SU-DHL-6 (cell line): ENCODE results near the gene PPARD.
A peak's percentile ranks its signal among the peaks of the same experiment; 100 is the strongest.

Source experiments
- H2AFZ ChIP-seq: fragments of 200-600 bp; sonication (generic); 2 replicates; pipeline ENCODE4 v1.6.1; 2014; ENCODE audit warnings: low read depth, mild to moderate bottlenecking, moderate library complexity, mixed read lengths, antibody characterized with exemption, low read length; ENCODE audit not compliant: severe bottlenecking
- H3F3A ChIP-seq: fragments of 200-600 bp; shearing (Covaris generic); 2 replicates; pipeline ENCODE4 v1.6.0; 2016; ENCODE audit warnings: antibody characterized with exemption, mild to moderate bottlenecking; ENCODE audit not compliant: insufficient read depth
- H3K27ac ChIP-seq: fragments of 200-600 bp; sonication (generic); 2 replicates; pipeline ENCODE4 v1.5.1; 2016; ENCODE audit warnings: low read depth, mild to moderate bottlenecking, low read length, moderate library complexity, mixed read lengths
- H3K27me3 ChIP-seq: fragments of 200-600 bp; sonication (generic), shearing (Covaris generic); 2 replicates; pipeline ENCODE4 v1.6.0; 2014; ENCODE audit warnings: mild to moderate bottlenecking, low read length
- H3K36me3 ChIP-seq: fragments of 200-600 bp; sonication (generic); 2 replicates; pipeline ENCODE4 v1.6.1; 2014; ENCODE audit warnings: mild to moderate bottlenecking, low read length, mixed read lengths
- H3K4me2 ChIP-seq: fragments of 300-600, 200-600 bp; shearing (Covaris generic), sonication (generic); 2 replicates; pipeline ENCODE4 v1.6.0; 2014; ENCODE audit warnings: low read length, low read depth, mild to moderate bottlenecking; ENCODE audit not compliant: poor library complexity, severe bottlenecking
- H3K4me3 ChIP-seq: fragments of 200-600 bp; sonication (generic); 2 replicates; pipeline ENCODE4 v1.5.1; 2014; ENCODE audit warnings: antibody characterized with exemption, low read length, mild to moderate bottlenecking, mixed read lengths; ENCODE audit not compliant: insufficient read depth, poor library complexity, severe bottlenecking
- H3K79me2 ChIP-seq: fragments of 200-600 bp; sonication (generic); 2 replicates; pipeline ENCODE4 v1.6.1; 2014; ENCODE audit warnings: mild to moderate bottlenecking, low read length, moderate library complexity; ENCODE audit not compliant: insufficient read depth
- H3K9ac ChIP-seq: fragments of 200-600 bp; sonication (generic); 2 replicates; pipeline ENCODE4 v1.7.0; 2014; ENCODE audit warnings: mild to moderate bottlenecking, low read length
- H3K9me2 ChIP-seq: fragments of 200-600 bp; sonication (generic); replicated peaks from 2 replicates; pipeline ENCODE4 v1.6.1; 2014; ENCODE audit warnings: low read length; ENCODE audit not compliant: insufficient read depth
- H3K9me3 ChIP-seq: fragments of 200-600 bp; sonication (generic); 2 replicates; pipeline ENCODE4 v1.6.1; 2014; ENCODE audit warnings: low read length, mixed read lengths; ENCODE audit not compliant: insufficient read depth
- H4K20me1 ChIP-seq: fragments of 200-600 bp; sonication (generic); 2 replicates; pipeline ENCODE4 v1.6.1; 2014; ENCODE audit warnings: low read depth, mild to moderate bottlenecking, antibody characterized with exemption, low read length, moderate library complexity, mixed read lengths
- EZH2phosphoT487 ChIP-seq: fragments of 200-600 bp; sonication (generic), shearing (Covaris generic); conservative IDR thresholded peaks from 2 replicates; pipeline ENCODE4 v1.6.1; 2018; ENCODE audit warnings: mild to moderate bottlenecking, antibody characterized with exemption, low read length, moderate library complexity, mixed read lengths
- TF ChIP-seq, protein P1 (sequence below): fragments of 200-600 bp; sonication (generic); IDR thresholded peaks from one replicate; pipeline ENCODE4 v1.5.1; 2017; ENCODE audit warnings: antibody characterized with exemption, mild to moderate bottlenecking, low read length, moderate library complexity; ENCODE audit not compliant: insufficient read depth, poor library complexity, severe bottlenecking

Gene PPARD

DNA sequence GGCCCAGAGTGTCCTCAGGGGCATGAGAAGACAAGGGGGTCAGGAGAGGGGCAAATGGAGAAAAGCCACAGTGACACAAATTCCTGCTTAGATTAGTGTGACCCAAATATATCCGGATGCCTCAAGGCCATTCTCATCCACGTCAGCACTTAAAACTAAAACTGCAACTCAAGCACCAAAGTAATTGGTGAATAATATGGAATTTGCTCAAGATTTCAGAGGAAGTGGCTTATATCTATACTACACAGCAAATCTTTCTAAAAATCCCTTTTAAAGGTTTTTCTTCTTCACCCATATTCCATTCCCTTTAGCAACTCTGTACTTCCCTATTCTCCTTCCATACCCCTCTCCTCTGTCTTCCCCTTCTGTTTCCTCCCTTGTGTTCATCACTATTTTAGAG lies 29.6 kb upstream of the PPARD start:
- no peak overlapping the region for H2AFZ ChIP-seq
- no peak for TF ChIP-seq EZH2phosphoT487
- TF ChIP-seq, protein P1, sequence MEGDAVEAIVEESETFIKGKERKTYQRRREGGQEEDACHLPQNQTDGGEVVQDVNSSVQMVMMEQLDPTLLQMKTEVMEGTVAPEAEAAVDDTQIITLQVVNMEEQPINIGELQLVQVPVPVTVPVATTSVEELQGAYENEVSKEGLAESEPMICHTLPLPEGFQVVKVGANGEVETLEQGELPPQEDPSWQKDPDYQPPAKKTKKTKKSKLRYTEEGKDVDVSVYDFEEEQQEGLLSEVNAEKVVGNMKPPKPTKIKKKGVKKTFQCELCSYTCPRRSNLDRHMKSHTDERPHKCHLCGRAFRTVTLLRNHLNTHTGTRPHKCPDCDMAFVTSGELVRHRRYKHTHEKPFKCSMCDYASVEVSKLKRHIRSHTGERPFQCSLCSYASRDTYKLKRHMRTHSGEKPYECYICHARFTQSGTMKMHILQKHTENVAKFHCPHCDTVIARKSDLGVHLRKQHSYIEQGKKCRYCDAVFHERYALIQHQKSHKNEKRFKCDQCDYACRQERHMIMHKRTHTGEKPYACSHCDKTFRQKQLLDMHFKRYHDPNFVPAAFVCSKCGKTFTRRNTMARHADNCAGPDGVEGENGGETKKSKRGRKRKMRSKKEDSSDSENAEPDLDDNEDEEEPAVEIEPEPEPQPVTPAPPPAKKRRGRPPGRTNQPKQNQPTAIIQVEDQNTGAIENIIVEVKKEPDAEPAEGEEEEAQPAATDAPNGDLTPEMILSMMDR: no peak
- no peaks in the 10 kb centered on the region for H3K9me3 ChIP-seq
- no peaks in the 10 kb centered on the region; the same call in 1 of the 2 replicates for H3K36me3 ChIP-seq
- no peaks in the 10 kb centered on the region for H4K20me1 ChIP-seq
- H3K9me2 ChIP-seq: no peaks in the 10 kb centered on the region
- H3K27ac ChIP-seq: peak overlapping the region; percentile 16; the same call in 1 of the 2 replicates
- H3K4me3 ChIP-seq: no peak overlapping the region
- H3F3A ChIP-seq: peaks cover 19% of the 10 kb centered on the region
- H3K4me2 ChIP-seq: no peak overlapping the region
- H3K27me3 ChIP-seq: no peaks in the 10 kb centered on the region
- no peak overlapping the region for H3K9ac ChIP-seq
- no peaks in the 10 kb centered on the region for H3K79me2 ChIP-seq

DNA sequence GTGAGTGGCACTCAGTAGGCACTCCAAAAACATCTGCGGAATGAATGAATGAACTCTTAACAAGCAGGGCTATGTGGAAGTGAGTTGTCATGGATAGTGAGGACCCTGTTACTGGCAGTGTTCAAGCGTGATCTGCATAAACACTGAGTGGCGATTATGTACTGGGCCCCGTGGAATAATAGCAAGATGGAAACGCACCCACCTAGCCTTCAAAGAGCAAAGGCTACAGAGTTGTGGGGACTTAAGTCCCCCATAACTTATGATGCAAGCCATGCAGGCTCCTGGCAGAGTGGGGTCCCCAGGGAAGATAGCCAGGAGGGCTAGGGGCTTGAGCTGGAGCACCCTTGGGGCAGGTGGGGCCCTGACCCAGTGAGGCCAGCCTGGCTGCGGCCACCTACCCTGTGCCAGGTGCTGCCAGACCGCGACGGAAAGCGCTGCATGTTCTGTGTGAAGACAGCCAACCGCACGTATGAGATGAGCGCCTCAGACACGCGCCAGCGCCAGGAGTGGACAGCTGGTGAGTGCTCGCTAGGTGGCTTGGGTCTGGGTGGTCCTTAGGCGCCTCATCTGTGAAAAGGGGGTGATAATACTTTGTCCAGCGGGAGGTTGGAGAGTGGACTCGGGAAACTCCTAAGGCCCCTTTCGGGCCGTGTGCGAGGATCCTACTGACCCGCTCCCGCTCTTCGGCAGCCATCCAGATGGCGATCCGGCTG lies 24.7 kb upstream of the PPARD start:
- no peaks in the 10 kb centered on the region for H3K79me2 ChIP-seq
- H3K9me3 ChIP-seq: no peaks in the 10 kb centered on the region
- H3K9me2 ChIP-seq: no peaks in the 10 kb centered on the region
- H2AFZ ChIP-seq: no peak overlapping the region
- no peaks in the 10 kb centered on the region for H3K27me3 ChIP-seq
- no peak overlapping the region for H3K9ac ChIP-seq
- no peak overlapping the region for H3K4me3 ChIP-seq
- no peak overlapping the region for H3K4me2 ChIP-seq
- peaks cover 14% of the 10 kb centered on the region; the same call in 1 of the 2 replicates for H3F3A ChIP-seq
- H4K20me1 ChIP-seq: no peaks in the 10 kb centered on the region
- no peak overlapping the region for H3K27ac ChIP-seq
- no peaks in the 10 kb centered on the region; the same call in 1 of the 2 replicates for H3K36me3 ChIP-seq
- no peak for TF ChIP-seq EZH2phosphoT487

DNA sequence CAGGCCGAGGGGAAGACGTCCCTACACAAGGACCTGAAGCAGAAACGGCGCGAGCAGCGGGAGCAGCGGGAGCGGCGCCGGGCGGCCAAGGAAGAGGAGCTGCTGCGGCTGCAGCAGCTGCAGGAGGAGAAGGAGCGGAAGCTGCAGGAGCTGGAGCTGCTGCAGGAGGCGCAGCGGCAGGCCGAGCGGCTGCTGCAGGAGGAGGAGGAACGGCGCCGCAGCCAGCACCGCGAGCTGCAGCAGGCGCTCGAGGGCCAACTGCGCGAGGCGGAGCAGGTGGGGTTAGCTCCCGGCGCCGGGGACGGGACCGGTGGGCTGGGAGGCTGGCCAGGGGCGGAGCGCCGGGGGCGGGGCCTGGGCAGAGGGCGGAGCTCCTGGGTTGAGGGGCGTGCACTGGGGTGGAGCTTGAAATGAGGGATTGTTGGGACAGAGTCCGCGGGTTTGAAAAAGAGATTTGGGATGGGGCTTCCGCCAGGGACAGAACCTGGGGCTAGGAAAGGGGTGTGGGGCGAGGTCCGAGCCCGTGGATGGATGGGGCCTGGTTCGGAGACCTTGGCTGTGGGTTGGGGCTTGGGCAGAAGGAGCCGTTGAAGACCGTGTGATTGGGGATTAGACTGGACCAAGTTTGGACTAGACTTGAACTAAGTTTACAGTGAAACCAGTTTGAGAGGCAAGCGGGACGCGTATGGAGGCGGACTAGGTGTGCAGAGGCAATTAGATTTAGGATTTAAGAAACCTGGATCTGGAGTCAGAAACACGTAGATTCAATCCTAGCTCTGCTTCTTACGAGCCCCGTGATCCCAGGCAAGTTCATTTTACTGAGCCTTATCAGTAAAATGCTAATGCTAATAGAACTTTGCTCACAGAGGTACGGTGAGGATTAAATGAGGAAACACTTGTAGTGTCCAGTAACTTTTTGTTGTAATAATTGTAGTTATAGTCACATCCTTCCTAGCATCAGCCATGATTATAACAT lies 23.9 kb upstream of the PPARD start:
- H3K9ac ChIP-seq: no peak overlapping the region
- H4K20me1 ChIP-seq: no peaks in the 10 kb centered on the region
- no peak overlapping the region for H2AFZ ChIP-seq
- no peak overlapping the region for H3K4me3 ChIP-seq
- no peaks in the 10 kb centered on the region for H3K79me2 ChIP-seq
- H3K9me2 ChIP-seq: no peaks in the 10 kb centered on the region
- H3K27me3 ChIP-seq: no peaks in the 10 kb centered on the region
- H3K36me3 ChIP-seq: no peaks in the 10 kb centered on the region; the same call in 1 of the 2 replicates
- peaks cover 6% of the 10 kb centered on the region; the same call in 1 of the 2 replicates for H3F3A ChIP-seq
- no peak overlapping the region for H3K4me2 ChIP-seq
- no peaks in the 10 kb centered on the region for H3K9me3 ChIP-seq
- TF ChIP-seq, protein P1: no peak
- TF ChIP-seq EZH2phosphoT487: no peak
- H3K27ac ChIP-seq: no peak overlapping the region
